Activated T-cell treated with anti-CD3 and anti-CD28 coated beads for 24 hours (primary cell): ENCODE results near the gene TNNC2.
A peak's percentile ranks its signal among the peaks of the same experiment; 100 is the strongest.
"Not testable (repeated sequence)": the region's sequence is repeated elsewhere in the genome, so short reads cannot be mapped to it uniquely, and the experiment has no call there.

ENCODE experiments used
- DNase-seq: peaks from one replicate; pipeline ENCODE4 v3.0.0-alpha.2; 2020; ENCODE audit warnings: low read depth

TNNC2 gene

DNA sequence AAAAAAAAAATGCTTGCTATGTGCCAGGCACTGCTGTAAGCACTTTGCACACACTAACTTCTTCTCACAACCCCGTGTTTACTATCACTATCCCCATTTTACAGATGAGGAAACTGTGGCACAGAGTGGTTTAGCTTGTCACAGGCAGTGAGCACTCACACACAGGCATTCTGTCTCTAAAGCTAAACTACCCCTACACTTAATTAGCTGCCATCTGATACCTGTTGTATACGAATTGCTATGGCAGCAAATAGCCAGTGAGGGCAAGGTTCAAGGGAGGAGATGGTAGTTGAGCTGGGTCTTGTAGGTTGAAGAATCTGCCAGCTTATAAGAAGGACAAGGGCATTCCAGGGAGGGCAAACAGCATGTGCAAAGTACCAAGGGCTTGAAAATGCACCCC is 5.2 kb downstream of the TNNC2 start:
- no peak for DNase-seq

DNA sequence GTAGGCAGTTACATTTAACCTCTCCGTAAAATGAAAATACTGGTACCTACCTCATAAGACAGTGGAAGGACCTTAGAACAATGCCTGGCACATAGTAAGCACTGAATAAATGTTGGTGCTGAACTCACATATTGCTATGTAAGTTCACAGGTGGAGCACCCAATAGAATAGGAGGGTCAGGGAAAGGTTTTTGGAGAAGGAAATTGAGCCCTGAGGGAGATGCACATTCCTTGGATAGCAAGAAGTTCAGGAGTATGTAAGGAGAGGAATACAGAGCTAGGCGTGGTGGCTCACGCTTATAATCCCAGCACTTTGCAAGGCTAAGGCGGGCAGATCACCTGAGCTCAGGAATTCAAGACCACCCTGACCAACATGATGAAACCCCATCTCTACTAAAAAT is 7.6 kb downstream of the TNNC2 start:
- DNase-seq = no peak

- no peak for DNase-seq
Measured at GRCh38 chr20:45818239-45818638, 8.9 kb downstream of the TNNC2 start.

- no peak for DNase-seq
Measured at GRCh38 chr20:45817376-45818194, 9.5 kb downstream of the TNNC2 start.

- no peak for DNase-seq
Measured at GRCh38 chr20:45816951-45817350, 10.2 kb downstream of the TNNC2 start.

- DNase-seq = no peak
Measured at GRCh38 chr20:45814314-45814713, 12.8 kb downstream of the TNNC2 start.

GRCh38 chr20:45813489-45813888 is 13.6 kb downstream of the TNNC2 start:
- DNase-seq = no peak

- no peak for DNase-seq
Measured at GRCh38 chr20:45813006-45813340, 14.1 kb downstream of the TNNC2 start.

GRCh38 chr20:45812157-45813005 is 14.7 kb downstream of the TNNC2 start, which contains the start of gene UBE2C:
TSS of gene UBE2C (plus strand) at chr20:45812644. CDS start at chr20:45812696, 52 bp downstream.
- DNase-seq = peak; percentile 92

GRCh38 chr20:45810191-45810970 is 16.7 kb downstream of the TNNC2 start:
- no peak for DNase-seq

GRCh38 chr20:45801851-45802250 is 25.3 kb downstream of the TNNC2 start:
- DNase-seq = no peak

- DNase-seq = peak; percentile 54
Measured at GRCh38 chr20:45798935-45799642, 28.0 kb downstream of the TNNC2 start.

- not testable (repeated sequence) for DNase-seq
Measured at GRCh38 chr20:45797955-45798354, 29.2 kb downstream of the TNNC2 start.

DNA sequence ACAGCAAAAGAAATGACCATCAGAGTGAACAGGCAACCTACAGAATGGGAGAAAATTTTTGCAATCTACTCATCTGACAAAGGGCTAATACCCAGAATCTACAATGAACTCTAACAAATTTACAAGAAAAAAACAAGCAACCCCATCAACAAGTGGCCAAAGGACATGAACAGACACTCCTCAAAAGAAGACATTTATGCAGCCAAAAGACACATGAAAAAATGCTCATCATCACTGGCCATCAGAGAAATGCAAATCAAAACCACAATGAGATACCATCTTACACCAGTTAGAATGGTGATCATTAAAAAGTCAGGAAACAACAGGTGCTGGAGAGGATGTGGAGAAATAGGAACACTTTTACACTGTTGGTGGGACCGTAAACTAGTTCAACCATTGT is 29.6 kb downstream of the TNNC2 start:
- DNase-seq = not testable (repeated sequence)

GRCh38 chr20:45796337-45797065 is 30.6 kb downstream of the TNNC2 start:
- no peak for DNase-seq

DNA sequence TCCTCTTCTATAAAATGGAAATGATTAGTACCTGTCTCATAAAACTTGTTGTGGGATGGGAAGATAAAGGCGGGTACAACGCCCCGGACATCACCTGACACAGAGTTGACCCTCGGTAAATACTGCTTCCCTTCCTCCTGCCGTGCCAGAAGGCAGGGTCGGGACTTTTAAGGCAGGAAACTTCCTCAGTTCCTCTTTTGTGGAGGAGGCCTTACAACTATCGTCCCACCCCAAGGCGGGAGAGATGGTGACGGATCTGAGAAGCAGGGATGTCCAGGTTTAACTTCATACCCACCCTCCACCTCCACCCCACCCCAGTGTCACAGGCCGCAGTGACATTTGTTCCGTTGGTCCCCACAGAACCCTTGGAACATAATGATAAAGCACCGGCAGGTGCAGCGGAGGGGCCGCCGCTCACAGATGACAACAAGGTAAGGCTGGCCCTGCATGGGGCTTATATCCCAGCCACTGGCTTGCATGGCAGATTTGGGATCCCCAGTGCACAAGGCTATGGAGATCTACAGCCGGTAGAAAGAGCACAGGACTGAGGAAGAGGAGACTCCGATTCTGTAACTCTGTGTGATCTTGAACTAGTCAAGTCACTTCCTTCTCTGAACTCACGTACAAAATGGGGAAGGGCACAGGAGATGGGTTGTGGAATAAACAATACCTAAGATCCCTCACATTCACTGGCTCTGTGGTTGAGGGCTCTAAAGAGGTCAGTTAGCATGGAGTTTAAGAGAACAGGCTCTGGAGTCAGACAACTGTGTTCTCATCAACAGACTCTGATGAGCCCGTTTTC is 34.6 kb downstream of the TNNC2 start:
- no peak for DNase-seq

- DNase-seq = no peak
Measured at GRCh38 chr20:45788351-45788750, 38.8 kb downstream of the TNNC2 start.

DNA sequence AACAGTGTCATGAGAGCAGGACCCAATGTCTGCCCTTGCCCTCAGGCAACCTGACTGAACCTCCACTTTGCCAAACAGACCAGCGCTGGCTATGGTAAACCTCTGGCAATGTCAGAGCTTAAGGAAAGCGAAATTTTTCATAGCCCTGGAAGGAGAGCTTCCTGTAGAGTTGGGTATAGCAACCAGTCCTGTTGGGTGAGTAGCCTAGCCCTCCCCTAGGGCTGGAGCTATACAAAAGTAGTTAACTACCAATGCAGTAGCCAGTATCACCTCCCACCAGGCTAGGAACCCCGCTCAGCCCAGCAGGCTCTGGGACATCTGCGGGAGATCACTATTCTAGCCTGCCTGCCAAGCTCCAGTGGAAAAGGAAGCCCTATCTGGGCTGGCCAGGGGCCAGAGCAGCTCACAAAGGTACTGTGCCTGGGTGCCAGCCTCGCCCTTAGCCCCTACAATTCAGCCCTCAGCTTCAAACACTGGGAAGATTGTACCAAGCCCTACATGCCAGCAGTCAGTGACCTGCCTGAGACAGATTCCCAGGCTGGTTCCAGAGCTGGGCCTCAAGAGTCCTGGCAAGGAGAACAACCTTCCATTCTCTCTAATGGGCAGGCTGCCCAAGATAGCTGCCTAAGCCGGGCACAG is 43.3 kb downstream of the TNNC2 start:
- DNase-seq = no peak

DNA sequence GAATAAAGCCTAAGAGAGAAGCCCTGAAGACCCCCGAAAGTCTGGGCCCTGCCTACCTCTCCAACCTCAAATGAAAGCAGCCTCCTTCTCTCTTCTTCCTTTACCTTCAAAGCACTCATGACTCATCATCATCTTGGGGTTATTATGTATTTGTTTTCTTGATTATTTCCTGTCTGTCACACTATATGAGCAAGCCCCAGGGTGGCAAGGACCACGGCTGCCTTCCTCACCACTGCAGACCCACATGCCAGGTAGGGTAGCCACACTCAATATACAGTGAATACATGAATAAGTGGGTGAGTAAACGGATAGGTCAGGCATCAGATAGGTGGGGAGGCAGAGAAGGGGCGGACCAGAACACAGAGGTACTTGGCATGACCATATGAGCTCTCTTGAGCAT is 44.2 kb downstream of the TNNC2 start:
- no peak for DNase-seq
